Tibial artery (tissue), 4 donors: ENCODE results near the gene WDHD1.
"Not testable (repeated sequence)": the region's sequence is repeated elsewhere in the genome, so short reads cannot be mapped to it uniquely, and the experiment has no call there.

Experiments
- DNase-seq, 2 donors: peaks; one replicate each; pipeline ENCODE4 v3.0.0-alpha.2; 2019
- H3K27ac ChIP-seq, 2 donors: fragments of 200-600 bp; sonication (generic) in 1 of 2; 1 replicate in 1 of 2; 2 replicates in 1 of 2; pipeline ENCODE4 v1.5.1; 2018 to 2019; ENCODE audit warnings: mild to moderate bottlenecking in 1 of 2
- H3K27me3 ChIP-seq, 2 donors: fragments of 200-600 bp; sonication (generic) in 1 of 2; one replicate each; pipeline versions ENCODE4 v1.5.1 to v1.6.0; 2016 to 2019
- H3K36me3 ChIP-seq, 3 donors: fragments of 200-600 bp; sonication (generic) in 2 of 3; one replicate each; pipeline ENCODE4 v1.5.1; 2016 to 2019; ENCODE audit warnings: mild to moderate bottlenecking in 2 of 3
- H3K4me1 ChIP-seq, 4 donors: fragments of 200-600 bp; sonication (generic) in 2 of 4; 1 replicate in 3 of 4; 2 replicates in 1 of 4; pipeline ENCODE4 v1.5.1; 2016 to 2019
- H3K4me3 ChIP-seq, 2 donors: fragments of 200-600 bp; sonication (generic) in 1 of 2; 1 replicate in 1 of 2; 2 replicates in 1 of 2; pipeline ENCODE4 v1.5.1; 2018 to 2019; ENCODE audit warnings: mild to moderate bottlenecking in 2 of 2
- H3K9me3 ChIP-seq, 3 donors: fragments of 200-600 bp; sonication (generic) in 1 of 3; one replicate each; pipeline ENCODE4 v1.5.1; 2016 to 2019
- intact Hi-C: fragments of 100-400 bp; cut with DNase I; formaldehyde crosslinking; loops from one replicate; pipeline ENCODE4 v1.15.0; 2023; ENCODE audit warnings: low total_unique reads
- TF ChIP-seq, protein P1 (sequence below), 2 experiments: fragments of 200-600 bp in 1 of 2; fragments of 450-650 bp in 1 of 2; IDR thresholded peaks; one replicate each; pipeline ENCODE4 v1.5.1; 2017 to 2019; ENCODE audit warnings: antibody characterized with exemption in 2 of 2, mild to moderate bottlenecking in 1 of 2, moderate library complexity in 1 of 2

Gene WDHD1

GRCh38 chr14:54902143-54902520 is 124.8 kb downstream of the WDHD1 start:
- peaks cover 0 to 6% of the 10 kb centered on the region in 2 donors for H3K27me3 ChIP-seq
- no peaks in the 10 kb centered on the region for H3K9me3 ChIP-seq
- peak overlapping the region; percentile 58 to 70 for H3K27ac ChIP-seq
- H3K36me3 ChIP-seq, result no peaks in the 10 kb centered on the region
- intact Hi-C loops, result no loop called here
- TF ChIP-seq, protein P1, sequence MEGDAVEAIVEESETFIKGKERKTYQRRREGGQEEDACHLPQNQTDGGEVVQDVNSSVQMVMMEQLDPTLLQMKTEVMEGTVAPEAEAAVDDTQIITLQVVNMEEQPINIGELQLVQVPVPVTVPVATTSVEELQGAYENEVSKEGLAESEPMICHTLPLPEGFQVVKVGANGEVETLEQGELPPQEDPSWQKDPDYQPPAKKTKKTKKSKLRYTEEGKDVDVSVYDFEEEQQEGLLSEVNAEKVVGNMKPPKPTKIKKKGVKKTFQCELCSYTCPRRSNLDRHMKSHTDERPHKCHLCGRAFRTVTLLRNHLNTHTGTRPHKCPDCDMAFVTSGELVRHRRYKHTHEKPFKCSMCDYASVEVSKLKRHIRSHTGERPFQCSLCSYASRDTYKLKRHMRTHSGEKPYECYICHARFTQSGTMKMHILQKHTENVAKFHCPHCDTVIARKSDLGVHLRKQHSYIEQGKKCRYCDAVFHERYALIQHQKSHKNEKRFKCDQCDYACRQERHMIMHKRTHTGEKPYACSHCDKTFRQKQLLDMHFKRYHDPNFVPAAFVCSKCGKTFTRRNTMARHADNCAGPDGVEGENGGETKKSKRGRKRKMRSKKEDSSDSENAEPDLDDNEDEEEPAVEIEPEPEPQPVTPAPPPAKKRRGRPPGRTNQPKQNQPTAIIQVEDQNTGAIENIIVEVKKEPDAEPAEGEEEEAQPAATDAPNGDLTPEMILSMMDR (IDR thresholded peaks at IDR 0.05), result no peak
- H3K4me1 ChIP-seq, result peaks cover 0 to 21% (median 15%) of the 10 kb centered on the region in 4 donors
- H3K4me3 ChIP-seq, result peak overlapping the region; percentile 74 to 94
- DNase-seq, result peak; percentile 73 to 81

DNA sequence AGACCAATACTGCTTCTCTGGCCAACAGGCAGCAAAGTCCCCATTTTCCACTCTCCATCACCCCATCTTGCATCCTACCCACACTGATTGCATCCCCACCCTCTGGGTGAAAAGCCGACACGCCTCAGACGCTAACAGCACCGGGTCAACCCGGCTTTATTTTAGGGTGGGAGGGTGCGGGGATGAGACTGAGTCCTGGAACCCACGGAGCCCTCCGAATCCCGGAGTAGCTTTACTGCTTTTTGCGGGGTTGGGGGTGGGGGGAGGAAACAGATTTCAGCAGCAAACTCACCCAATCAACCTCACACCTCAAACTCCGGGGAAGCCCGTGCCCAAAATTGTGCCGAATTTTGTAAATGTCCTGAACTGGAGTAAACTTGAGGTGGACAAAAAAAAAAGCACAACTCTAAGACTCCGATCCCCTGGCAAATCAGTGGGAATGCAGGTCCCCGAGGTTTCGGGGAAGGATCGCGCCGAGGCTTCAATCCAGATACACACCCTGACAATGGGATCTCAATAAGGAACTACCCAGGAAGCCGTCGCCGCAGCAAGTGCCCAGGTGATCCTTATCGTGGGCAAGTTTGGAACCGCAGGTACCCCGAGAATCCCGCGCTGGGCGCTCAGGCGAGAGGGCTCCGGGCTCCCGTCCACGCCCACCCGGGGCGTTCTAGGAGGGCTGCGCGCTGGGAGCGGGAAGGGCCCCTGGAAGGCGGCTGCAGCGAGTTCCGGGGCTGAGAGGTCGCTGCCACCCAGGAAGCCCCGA is 125.3 kb downstream of the WDHD1 start:
- intact Hi-C loops, result no loop called here
- peak overlapping the region; percentile 74 to 94 for H3K4me3 ChIP-seq
- no peaks in the 10 kb centered on the region for H3K36me3 ChIP-seq
- H3K9me3 ChIP-seq, result no peaks in the 10 kb centered on the region
- H3K27ac ChIP-seq, result peak overlapping the region; percentile 58 to 70
- DNase-seq, result peak in 1 of 2 donors; percentile 39
- H3K4me1 ChIP-seq, result peaks cover 0 to 21% (median 15%) of the 10 kb centered on the region in 4 donors
- TF ChIP-seq, protein P1 (IDR thresholded peaks at IDR 0.05), result no peak
- H3K27me3 ChIP-seq, result peaks cover 0 to 6% of the 10 kb centered on the region in 2 donors

DNA sequence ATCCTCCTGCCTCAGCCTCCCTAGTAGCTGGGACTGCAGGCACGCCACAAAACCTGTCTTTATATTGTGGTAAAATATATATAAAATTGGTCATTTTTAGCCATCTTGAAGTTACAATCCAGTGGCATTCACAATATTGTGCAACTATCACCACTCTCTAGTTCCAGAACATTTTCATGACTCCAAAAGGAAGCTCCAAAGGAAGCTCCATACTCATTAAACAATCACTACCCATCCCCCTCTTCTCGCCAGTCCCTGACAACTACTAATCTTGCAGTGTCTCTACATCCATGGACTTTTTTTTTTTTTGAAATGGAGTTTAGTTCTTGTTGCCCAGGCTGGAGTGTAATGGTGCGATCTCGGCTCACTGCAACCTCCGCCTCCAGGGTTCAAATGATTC is 127.3 kb downstream of the WDHD1 start:
- peaks cover 0 to 21% (median 15%) of the 10 kb centered on the region in 4 donors for H3K4me1 ChIP-seq
- intact Hi-C loops, result no loop called here
- no peaks in the 10 kb centered on the region for H3K36me3 ChIP-seq
- H3K27me3 ChIP-seq, result peaks cover 0 to 6% of the 10 kb centered on the region in 2 donors
- no peak for DNase-seq
- no peaks in the 10 kb centered on the region for H3K9me3 ChIP-seq
- TF ChIP-seq, protein P1 (IDR thresholded peaks at IDR 0.05), result no peak
- no peak overlapping the region for H3K4me3 ChIP-seq
- H3K27ac ChIP-seq, result no peak overlapping the region

GRCh38 chr14:54897809-54898555 is 128.9 kb downstream of the WDHD1 start:
- H3K4me3 ChIP-seq, H3K9me3 ChIP-seq, H3K27ac ChIP-seq, intact Hi-C loops, H3K36me3 ChIP-seq, H3K27me3 ChIP-seq, DNase-seq: not testable (repeated sequence)
- H3K4me1 ChIP-seq, result peaks cover 0 to 16% (median 13%) of the 10 kb centered on the region in 4 donors

DNA sequence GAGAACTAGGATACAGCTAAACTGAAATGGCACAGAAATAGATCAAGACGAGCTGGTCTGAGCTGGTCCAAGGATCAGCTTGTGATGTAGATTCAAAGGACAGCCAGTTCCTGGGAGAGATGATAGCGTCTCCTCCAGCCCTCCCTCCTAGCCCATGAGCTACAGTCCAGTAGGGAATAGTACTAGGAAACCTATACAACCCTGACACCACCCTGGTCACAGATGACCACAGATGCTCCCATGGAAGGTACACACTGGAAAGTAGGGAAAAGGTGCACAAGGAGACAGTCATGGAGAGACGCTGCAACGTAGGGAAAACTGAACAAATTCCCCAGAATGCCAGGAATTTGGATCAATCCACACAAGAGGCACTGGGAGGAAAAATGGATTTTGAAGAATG is 131.2 kb downstream of the WDHD1 start:
- intact Hi-C loops, result no loop called here
- Histone ChIP-seq H3K36me3 (no peaks in the 10 kb centered on the region), H3K4me3 (no peak overlapping the region), H3K27ac (no peak overlapping the region), H3K9me3 (no peaks in the 10 kb centered on the region), H3K4me1 (no peaks in the 10 kb centered on the region), H3K27me3 (no peaks in the 10 kb centered on the region)
- DNase-seq, result no peak
- TF ChIP-seq, protein P1 (IDR thresholded peaks at IDR 0.05), result no peak

GRCh38 chr14:54894995-54895394 is 131.9 kb downstream of the WDHD1 start:
- TF ChIP-seq, protein P1 (IDR thresholded peaks at IDR 0.05), result no peak
- H3K9me3 ChIP-seq, result no peaks in the 10 kb centered on the region
- H3K27me3 ChIP-seq, result no peaks in the 10 kb centered on the region
- no peak for DNase-seq
- H3K27ac ChIP-seq, result no peak overlapping the region
- H3K4me1 ChIP-seq, result no peaks in the 10 kb centered on the region
- H3K4me3 ChIP-seq, result no peak overlapping the region
- intact Hi-C loops, result no loop called here
- no peaks in the 10 kb centered on the region for H3K36me3 ChIP-seq
